ENCODE measurements around the gene PIGC. TPM values are rescaled to one million over a fixed set of nuclear protein-coding genes. Genes with fewer than 3 reads are reported as not detected.

The PIGC gene
- total RNA-seq, 1 donor: 22.4 TPM

DNA sequence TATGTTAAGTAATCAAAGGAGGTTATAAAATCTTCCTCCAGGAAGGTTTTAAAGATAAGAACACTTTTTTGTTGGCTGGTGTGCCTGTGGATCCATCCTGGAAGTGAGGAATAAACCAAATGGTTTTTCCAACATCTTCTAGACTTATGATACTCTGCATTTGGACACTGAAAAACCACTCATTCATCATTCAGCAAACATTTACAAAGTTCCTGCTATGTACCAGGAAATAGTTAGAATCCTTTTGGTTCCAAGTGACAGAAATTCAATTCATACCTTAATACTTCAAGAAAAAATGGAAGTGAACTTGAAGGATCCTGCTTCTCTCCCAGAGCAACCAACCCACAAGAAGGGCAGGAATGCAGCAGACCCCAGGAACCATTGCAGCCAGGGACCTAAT lies 39.6 kb upstream of the PIGC start:
- peaks cover 33% of the 10 kb centered on the region for H3K27me3 ChIP-seq (ENCODE audit: insufficient read depth, low read length)
- H3K9me3 ChIP-seq (ENCODE audit: low read depth, low read length): no peaks in the 10 kb centered on the region
- no peak for DNase-seq (ENCODE audit: insufficient read length, low spot score, missing footprints)
- H4K20me1 ChIP-seq (ENCODE audit: insufficient read depth, low read length): no peaks in the 10 kb centered on the region
- H3K4me2 ChIP-seq (ENCODE audit: insufficient read depth, low read length): no peak overlapping the region
- no peak overlapping the region for H3K4me3 ChIP-seq (ENCODE audit: insufficient read depth, low read length)
- H3K27ac ChIP-seq (ENCODE audit: low read depth, low read length): no peak overlapping the region
- no peak for TF ChIP-seq CTCF (IDR thresholded peaks at IDR 0.05; ENCODE audit: extremely low read depth, low read depth, low read length)
- no peak overlapping the region for H2AFZ ChIP-seq (ENCODE audit: low read length)
- no peaks in the 10 kb centered on the region for H3K79me2 ChIP-seq (ENCODE audit: insufficient read depth, low read length)
- H3K4me1 ChIP-seq (ENCODE audit: insufficient read depth, low read length): no peaks in the 10 kb centered on the region
- H3K36me3 ChIP-seq (ENCODE audit: insufficient read depth, low read length): no peaks in the 10 kb centered on the region

- Histone ChIP-seq H3K79me2 (ENCODE audit: insufficient read depth, low read length) (no peaks in the 10 kb centered on the region), H2AFZ (ENCODE audit: low read length) (no peak overlapping the region), H3K27me3 (ENCODE audit: insufficient read depth, low read length) (peaks cover 22% of the 10 kb centered on the region)
Observed at GRCh38 chr1:172482044-172482443, 38.2 kb upstream of the PIGC start.

GRCh38 chr1:172480431-172480830 lies 36.6 kb upstream of the PIGC start:
- no peaks in the 10 kb centered on the region for H3K9me3 ChIP-seq (ENCODE audit: low read depth, low read length)
- peaks cover 8% of the 10 kb centered on the region for H3K27me3 ChIP-seq (ENCODE audit: insufficient read depth, low read length)
- no peaks in the 10 kb centered on the region for H3K36me3 ChIP-seq (ENCODE audit: insufficient read depth, low read length)
- H3K4me1 ChIP-seq (ENCODE audit: insufficient read depth, low read length): no peaks in the 10 kb centered on the region
- H2AFZ ChIP-seq (ENCODE audit: low read length): no peak overlapping the region
- H3K4me3 ChIP-seq (ENCODE audit: insufficient read depth, low read length): no peak overlapping the region
- H3K79me2 ChIP-seq (ENCODE audit: insufficient read depth, low read length): no peaks in the 10 kb centered on the region
- no peaks in the 10 kb centered on the region for H4K20me1 ChIP-seq (ENCODE audit: insufficient read depth, low read length)
- no peak for TF ChIP-seq CTCF (IDR thresholded peaks at IDR 0.05; ENCODE audit: extremely low read depth, low read depth, low read length)
- DNase-seq (ENCODE audit: insufficient read length, low spot score, missing footprints): no peak
- H3K4me2 ChIP-seq (ENCODE audit: insufficient read depth, low read length): no peak overlapping the region
- no peak overlapping the region for H3K27ac ChIP-seq (ENCODE audit: low read depth, low read length)

More at GRCh38 chr1:172482044-172482443, 38.2 kb upstream of the PIGC start:
- no peak overlapping the region for H3K4me2 ChIP-seq (ENCODE audit: insufficient read depth, low read length)
- no peaks in the 10 kb centered on the region for H3K9me3 ChIP-seq (ENCODE audit: low read depth, low read length)
- no peaks in the 10 kb centered on the region for H3K4me1 ChIP-seq (ENCODE audit: insufficient read depth, low read length)
- no peak for DNase-seq (ENCODE audit: insufficient read length, low spot score, missing footprints)
- no peaks in the 10 kb centered on the region for H3K36me3 ChIP-seq (ENCODE audit: insufficient read depth, low read length)
- no peak overlapping the region for H3K27ac ChIP-seq (ENCODE audit: low read depth, low read length)
- TF ChIP-seq CTCF (IDR thresholded peaks at IDR 0.05; ENCODE audit: extremely low read depth, low read depth, low read length): no peak
- no peak overlapping the region for H3K4me3 ChIP-seq (ENCODE audit: insufficient read depth, low read length)
- no peaks in the 10 kb centered on the region for H4K20me1 ChIP-seq (ENCODE audit: insufficient read depth, low read length)

DNA sequence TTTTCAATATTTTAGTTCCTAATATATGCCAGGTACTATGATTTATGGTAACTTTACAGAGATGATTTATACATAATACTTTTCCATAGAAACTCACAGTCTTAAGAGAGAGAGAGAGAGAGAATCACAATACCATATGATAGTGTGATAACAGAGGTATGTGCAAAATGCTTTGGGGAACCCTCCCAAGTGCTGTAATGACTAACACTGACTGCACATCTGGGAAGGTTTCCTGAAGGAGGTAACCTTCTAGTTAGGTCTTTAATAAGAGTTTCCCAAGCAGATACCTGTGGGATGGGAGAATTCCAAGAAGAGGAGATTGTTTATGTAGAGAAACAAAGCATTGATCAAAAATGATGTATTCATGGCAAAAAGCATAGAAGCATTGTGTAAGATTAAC lies 34.6 kb upstream of the PIGC start:
- no peak for DNase-seq (ENCODE audit: insufficient read length, low spot score, missing footprints)
- Histone ChIP-seq H3K4me3 (ENCODE audit: insufficient read depth, low read length) (no peak overlapping the region), H3K27me3 (ENCODE audit: insufficient read depth, low read length) (peaks cover 3% of the 10 kb centered on the region), H3K9me3 (ENCODE audit: low read depth, low read length) (no peaks in the 10 kb centered on the region), H3K36me3 (ENCODE audit: insufficient read depth, low read length) (no peaks in the 10 kb centered on the region), H3K4me1 (ENCODE audit: insufficient read depth, low read length) (no peaks in the 10 kb centered on the region), H2AFZ (ENCODE audit: low read length) (no peak overlapping the region), H4K20me1 (ENCODE audit: insufficient read depth, low read length) (no peaks in the 10 kb centered on the region), H3K79me2 (ENCODE audit: insufficient read depth, low read length) (no peaks in the 10 kb centered on the region), H3K27ac (ENCODE audit: low read depth, low read length) (no peak overlapping the region), H3K4me2 (ENCODE audit: insufficient read depth, low read length) (no peak overlapping the region)
- no peak for TF ChIP-seq CTCF (IDR thresholded peaks at IDR 0.05; ENCODE audit: extremely low read depth, low read depth, low read length)
